PC-3 (cell line): Measurements from ENCODE around the gene RPS19BP1. TPM values are rescaled to one million over a fixed set of nuclear protein-coding genes. Genes with fewer than 3 reads are reported as not detected.

Source experiments
- ATAC-seq: fragments of 200-7000 bp; cut with Tn5 transposase; 2 replicates; pipeline ENCODE4 v1.9.1; 2020; ENCODE audit warnings: mild to moderate bottlenecking, moderate library complexity
- BruUV-seq: library from RNA; stranded (reverse); fragments of 400-500 nt; replicated peaks from 2 replicates; lab custom pipeline; 2021; lab: Mats Ljungman, UMichigan
- CTCF ChIA-PET: fragments of 300-600 bp; sonication (Branson Sonifier 250); formaldehyde crosslinking; loops from one replicate; lab custom pipeline; 2022; ENCODE audit warnings: antibody characterized with exemption; lab: Charles Lee
- POLR2A ChIA-PET: fragments of 300-600 bp; sonication (Branson Sonifier 250); formaldehyde crosslinking; loops from one replicate; lab custom pipeline; 2022; ENCODE audit warnings: antibody characterized with exemption; ENCODE audit not compliant: unreplicated experiment; lab: Charles Lee
- DNase-seq: peaks from one replicate; pipeline ENCODE4 v3.0.0-alpha.2; 2015
- H2AFZ ChIP-seq: fragments of 300-600 bp; sonication (generic); 2 replicates; pipeline ENCODE4 v1.6.0; 2016; ENCODE audit warnings: antibody characterized with exemption, low read length
- H3F3A ChIP-seq: fragments of 300-600 bp; sonication (generic); one replicate; pipeline ENCODE4 v1.6.0; 2017; ENCODE audit warnings: antibody characterized with exemption, low read length, control low read depth, mild to moderate bottlenecking; ENCODE audit not compliant: unreplicated experiment
- H3K27ac ChIP-seq: fragments of 300-600 bp; sonication (generic); 2 replicates; pipeline ENCODE4 v1.5.1; 2016; ENCODE audit warnings: mild to moderate bottlenecking, low read length
- H3K27me3 ChIP-seq: fragments of 300-600 bp; sonication (generic); 2 replicates; pipeline ENCODE4 v1.6.1; 2016; ENCODE audit warnings: low read length, mixed read lengths
- H3K36me3 ChIP-seq: fragments of 300-600 bp; sonication (generic); 2 replicates; pipeline ENCODE4 v1.6.1; 2016; ENCODE audit warnings: low read depth, mixed run types, low read length, mixed read lengths
- H3K4me1 ChIP-seq: fragments of 300-600 bp; sonication (generic); 2 replicates; pipeline ENCODE4 v1.5.1; 2016; ENCODE audit warnings: low read length; ENCODE audit not compliant: insufficient read depth
- H3K4me2 ChIP-seq: fragments of 300-600 bp; sonication (generic); 2 replicates; pipeline ENCODE4 v1.6.0; 2016; ENCODE audit warnings: low read length
- H3K4me3 ChIP-seq: fragments of 300-600 bp; sonication (generic); 2 replicates; pipeline ENCODE4 v1.5.1; 2016; ENCODE audit warnings: mild to moderate bottlenecking, low read length, mixed read lengths
- H3K79me2 ChIP-seq: fragments of 300-600 bp; sonication (generic); 2 replicates; pipeline ENCODE4 v1.6.1; 2017; ENCODE audit warnings: low read length, mixed read lengths
- H3K9ac ChIP-seq: fragments of 300-600 bp; sonication (generic); 2 replicates; pipeline ENCODE4 v1.6.0; 2016; ENCODE audit warnings: mild to moderate bottlenecking, low read length
- H3K9me2 ChIP-seq: fragments of 300-600 bp; sonication (generic); replicated peaks from 2 replicates; pipeline ENCODE4 v1.6.1; 2016; ENCODE audit warnings: mixed run types, low read length, mixed read lengths
- H3K9me3 ChIP-seq: fragments of 300-600 bp; sonication (generic); 2 replicates; pipeline ENCODE4 v1.6.1; 2016; ENCODE audit warnings: low read length, mixed read lengths
- H4K20me1 ChIP-seq: fragments of 300-600 bp; sonication (generic); 2 replicates; pipeline ENCODE4 v1.6.1; 2016; ENCODE audit warnings: low read length, mixed read lengths
- CTCF ChIP-seq: fragments of 300-600 bp; sonication (generic); conservative IDR thresholded peaks from 2 replicates; pipeline ENCODE4 v1.5.1; 2017; ENCODE audit warnings: antibody characterized with exemption, low read depth, mild to moderate bottlenecking, low read length
- EZH2 ChIP-seq: fragments of 300-600 bp; sonication (generic); IDR thresholded peaks from one replicate; pipeline ENCODE4 v1.6.1; 2017; ENCODE audit warnings: antibody characterized with exemption, mild to moderate bottlenecking, low read length; ENCODE audit not compliant: unreplicated experiment
- EZH2phosphoT487 ChIP-seq: fragments of 300-600 bp; sonication (generic); IDR thresholded peaks from 2 replicates; pipeline ENCODE4 v1.6.1; 2018; ENCODE audit warnings: mild to moderate bottlenecking, antibody characterized with exemption, low read length, borderline replicate concordance
- intact Hi-C: fragments of 100-400 bp; cut with micrococcal nuclease; formaldehyde crosslinking; loops from 2 replicates; pipeline ENCODE4 v1.9.0; 2023
- total RNA-seq: library from RNA; depleted of rRNA; stranded (reverse); fragments of >200 nt; gene quantifications from 2 replicates; pipeline ENCODE4 v1.2.3, GENCODE V29; 2014

Gene RPS19BP1
- total RNA-seq, 1 experiment from 2014 or later: 253 TPM

- Histone ChIP-seq H3K9me2 (no peaks in the 10 kb centered on the region), H3K79me2 (peaks cover 26% of the 10 kb centered on the region), H3K4me1 (peaks cover 16% of the 10 kb centered on the region), H3K36me3 (no peaks in the 10 kb centered on the region; the same call in 1 of the 2 replicates), H3K27ac (no peak overlapping the region), H3K4me3 (peak overlapping the region; percentile 42; the same call in 1 of the 2 replicates), H3K27me3 (no peaks in the 10 kb centered on the region), H4K20me1 (no peaks in the 10 kb centered on the region), H3K4me2 (peak overlapping the region; percentile 81), H3K9me3 (no peaks in the 10 kb centered on the region), H2AFZ (peak overlapping the region; percentile 88), H3K9ac (no peak overlapping the region), H3F3A (no peaks in the 10 kb centered on the region)
- no TSS peak for BruUV-seq
- ATAC-seq (peak; percentile 44), DNase-seq (peak; percentile 71)
- intact Hi-C loops: loop anchor here (5.0 kb wide), 3 partner anchors 37 to 508 kb away; no protein-coding TSS in a partner anchor
- POLR2A ChIA-PET: no interaction called here
- TF ChIP-seq EZH2 (no peak), EZH2phosphoT487 (no peak), CTCF (peak; percentile 82)
- CTCF ChIA-PET: interaction anchor here (0.6 to 1.3 kb wide), 2 partner anchors 400 to 490 kb away, joined by 3 to 6 read pairs; no protein-coding TSS in a partner anchor
Measured at GRCh38 chr22:39534591-39535356, 2.2 kb upstream of the RPS19BP1 start.

GRCh38 chr22:39534092-39534506 is 1.6 kb upstream of the RPS19BP1 start:
- ATAC-seq (no peak), DNase-seq (no peak)
- CTCF ChIA-PET: interaction anchor here (0.6 to 1.3 kb wide), 3 partner anchors 134 to 490 kb away, joined by 3 to 6 read pairs (median 5); partner anchors contain the start of gene TAB1
- BruUV-seq: no TSS peak
- Histone ChIP-seq H3K9me2 (no peaks in the 10 kb centered on the region), H3F3A (no peaks in the 10 kb centered on the region), H3K9me3 (no peaks in the 10 kb centered on the region), H3K4me1 (peaks cover 16% of the 10 kb centered on the region), H3K4me2 (peak overlapping the region; percentile 81), H3K79me2 (peaks cover 26% of the 10 kb centered on the region), H3K36me3 (no peaks in the 10 kb centered on the region; the same call in 1 of the 2 replicates), H3K27me3 (no peaks in the 10 kb centered on the region), H3K9ac (no peak overlapping the region), H3K27ac (no peak overlapping the region), H4K20me1 (no peaks in the 10 kb centered on the region), H3K4me3 (no peak overlapping the region; the same call in 1 of the 2 replicates), H2AFZ (peak overlapping the region; percentile 88)
- POLR2A ChIA-PET: no interaction called here
- no peak for TF ChIP-seq EZH2
- no peak for TF ChIP-seq EZH2phosphoT487
- TF ChIP-seq CTCF: no peak
- intact Hi-C loops: loop anchor here (5.0 kb wide), 3 partner anchors 37 to 508 kb away; no protein-coding TSS in a partner anchor
